Mesothelial cell of epicardium (in vitro differentiated cells): ENCODE data around the gene PRSS50. TPM values are rescaled to one million over a fixed set of nuclear protein-coding genes. Genes with fewer than 3 reads are reported as not detected.

Experiments used
- DNase-seq, 2 experiments: peaks; one replicate each; pipeline ENCODE4 v3.0.0; 2021; ENCODE audit warnings: low spot score in 2 of 2; ENCODE audit not compliant: unreplicated experiment in 2 of 2
- H3K27ac Mint-ChIP-seq: 2 replicates; pipeline ENCODE4 v1.8.0; 2021; ENCODE audit warnings: mixed read lengths
- H3K27me3 Mint-ChIP-seq: 2 replicates; pipeline ENCODE4 v1.8.0; 2021; ENCODE audit warnings: low read depth, mixed read lengths
- H3K36me3 Mint-ChIP-seq: 2 replicates; pipeline ENCODE4 v1.8.0; 2021; ENCODE audit warnings: mixed read lengths
- H3K4me1 Mint-ChIP-seq: 2 replicates; pipeline ENCODE4 v1.8.0; 2021; ENCODE audit warnings: mixed read lengths
- H3K4me3 Mint-ChIP-seq: 2 replicates; pipeline ENCODE4 v1.8.0; 2021; ENCODE audit warnings: mild to moderate bottlenecking, moderate library complexity, mixed read lengths
- H3K9me3 Mint-ChIP-seq: 2 replicates; pipeline ENCODE4 v1.8.0; 2021; ENCODE audit warnings: mixed read lengths
- total RNA-seq: library from RNA; stranded (reverse); gene quantifications from 3 replicates; pipeline ENCODE4 v1.2.1, GENCODE V29; 2021
- TF ChIP-seq, protein P1 (sequence below): fragments of 200-600 bp; sonication (generic); IDR thresholded peaks from one replicate; pipeline ENCODE4 v1.5.0; 2021; ENCODE audit warnings: antibody characterized with exemption; ENCODE audit not compliant: unreplicated experiment

Gene PRSS50
- total RNA-seq, 1 donor from 2014 or later = 4.5 TPM

DNA sequence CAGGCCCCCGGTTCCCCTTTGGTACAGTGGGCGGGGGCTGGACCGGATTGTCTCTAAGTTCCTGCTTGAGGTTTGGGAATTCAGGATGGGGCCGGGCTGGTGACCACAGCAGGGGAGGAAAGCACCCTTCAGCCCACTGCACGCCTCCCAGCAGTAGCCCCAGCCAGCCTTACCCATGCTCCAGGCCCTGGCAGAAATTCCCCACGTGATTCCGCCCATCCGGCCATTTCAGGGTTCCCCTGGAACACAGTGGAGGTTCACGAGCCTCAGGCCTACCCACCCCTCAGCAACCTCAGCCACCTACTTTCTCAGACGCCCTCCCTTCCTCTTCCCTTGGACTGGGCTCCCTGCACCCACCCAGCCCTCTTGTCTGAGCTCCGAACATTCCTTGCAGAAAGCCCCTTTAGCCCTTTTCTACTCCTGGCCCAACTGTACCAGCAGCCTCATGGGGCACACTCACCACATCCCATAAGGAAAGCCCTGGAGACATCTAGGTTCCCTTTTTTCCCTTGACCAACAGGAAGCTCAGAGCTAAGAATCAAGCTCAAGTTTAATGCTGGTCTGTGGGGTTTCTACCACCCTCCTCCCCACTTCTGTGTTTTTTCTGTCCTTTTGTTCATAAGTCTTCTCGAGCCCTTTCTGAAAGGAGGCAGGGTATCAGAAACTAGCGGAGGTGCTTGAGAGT, 35.7 kb downstream of the PRSS50 start:
- H3K27ac Mint-ChIP-seq = no peak overlapping the region
- no peaks in the 10 kb centered on the region for H3K9me3 Mint-ChIP-seq
- DNase-seq = no peak
- no peak overlapping the region for H3K4me3 Mint-ChIP-seq
- no peaks in the 10 kb centered on the region for H3K36me3 Mint-ChIP-seq
- no peaks in the 10 kb centered on the region for H3K4me1 Mint-ChIP-seq
- no peaks in the 10 kb centered on the region for H3K27me3 Mint-ChIP-seq
- TF ChIP-seq, protein P1, sequence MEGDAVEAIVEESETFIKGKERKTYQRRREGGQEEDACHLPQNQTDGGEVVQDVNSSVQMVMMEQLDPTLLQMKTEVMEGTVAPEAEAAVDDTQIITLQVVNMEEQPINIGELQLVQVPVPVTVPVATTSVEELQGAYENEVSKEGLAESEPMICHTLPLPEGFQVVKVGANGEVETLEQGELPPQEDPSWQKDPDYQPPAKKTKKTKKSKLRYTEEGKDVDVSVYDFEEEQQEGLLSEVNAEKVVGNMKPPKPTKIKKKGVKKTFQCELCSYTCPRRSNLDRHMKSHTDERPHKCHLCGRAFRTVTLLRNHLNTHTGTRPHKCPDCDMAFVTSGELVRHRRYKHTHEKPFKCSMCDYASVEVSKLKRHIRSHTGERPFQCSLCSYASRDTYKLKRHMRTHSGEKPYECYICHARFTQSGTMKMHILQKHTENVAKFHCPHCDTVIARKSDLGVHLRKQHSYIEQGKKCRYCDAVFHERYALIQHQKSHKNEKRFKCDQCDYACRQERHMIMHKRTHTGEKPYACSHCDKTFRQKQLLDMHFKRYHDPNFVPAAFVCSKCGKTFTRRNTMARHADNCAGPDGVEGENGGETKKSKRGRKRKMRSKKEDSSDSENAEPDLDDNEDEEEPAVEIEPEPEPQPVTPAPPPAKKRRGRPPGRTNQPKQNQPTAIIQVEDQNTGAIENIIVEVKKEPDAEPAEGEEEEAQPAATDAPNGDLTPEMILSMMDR = no peak

DNA sequence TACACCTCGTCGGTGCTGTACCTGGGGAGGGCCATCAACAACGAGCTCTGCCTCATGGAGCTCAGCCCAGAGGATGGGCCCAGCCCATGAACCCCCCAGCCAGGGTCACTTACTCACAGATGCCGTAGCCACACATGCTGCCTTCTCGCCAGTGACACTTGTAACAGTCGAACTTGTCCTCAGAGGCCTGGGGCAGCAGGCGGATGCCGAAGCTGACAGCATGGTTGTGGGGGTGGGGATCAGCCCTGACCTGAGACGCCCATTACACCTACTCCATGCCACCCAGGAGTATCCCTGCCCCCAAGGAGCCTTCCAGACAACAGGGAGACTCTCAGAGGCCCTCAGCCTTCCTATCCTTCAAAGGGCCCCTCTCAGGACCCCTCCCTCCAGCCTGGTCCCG, 36.3 kb downstream of the PRSS50 start:
- Mint-ChIP-seq H3K9me3 (no peaks in the 10 kb centered on the region), H3K4me3 (no peak overlapping the region), H3K27ac (no peak overlapping the region), H3K36me3 (no peaks in the 10 kb centered on the region), H3K4me1 (no peaks in the 10 kb centered on the region), H3K27me3 (no peaks in the 10 kb centered on the region)
- TF ChIP-seq, protein P1 = no peak
- no peak for DNase-seq

DNA sequence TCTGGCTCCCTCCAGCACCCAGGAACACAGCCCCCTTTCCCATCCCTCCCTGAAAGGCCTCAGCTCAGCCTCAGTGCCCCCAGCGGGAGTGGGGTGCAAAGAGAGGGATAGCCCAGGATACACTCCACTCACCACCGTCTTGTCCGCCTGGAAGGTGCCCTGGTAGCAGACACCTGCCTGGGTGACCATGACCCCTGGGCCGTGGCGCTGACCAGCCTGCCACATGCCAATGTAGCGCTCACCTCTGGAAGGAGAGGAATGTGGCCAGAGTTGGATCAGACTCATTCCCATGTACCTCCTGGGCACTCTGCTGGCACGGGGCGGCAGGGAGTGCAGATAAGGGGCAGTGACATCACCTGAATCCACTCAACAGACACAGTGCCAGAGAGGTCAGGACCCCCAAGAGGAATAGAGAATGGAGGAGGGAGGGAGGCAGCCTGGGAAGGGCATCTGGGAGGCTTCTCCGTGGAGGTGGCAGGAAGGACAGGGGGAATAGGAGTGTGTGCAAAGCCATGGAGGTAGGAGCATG, 37.3 kb downstream of the PRSS50 start:
- H3K27me3 Mint-ChIP-seq = no peaks in the 10 kb centered on the region
- no peak overlapping the region for H3K4me3 Mint-ChIP-seq
- no peaks in the 10 kb centered on the region for H3K9me3 Mint-ChIP-seq
- TF ChIP-seq, protein P1 = no peak
- no peak for DNase-seq
- no peaks in the 10 kb centered on the region for H3K4me1 Mint-ChIP-seq
- H3K27ac Mint-ChIP-seq = no peak overlapping the region
- H3K36me3 Mint-ChIP-seq = no peaks in the 10 kb centered on the region

DNA sequence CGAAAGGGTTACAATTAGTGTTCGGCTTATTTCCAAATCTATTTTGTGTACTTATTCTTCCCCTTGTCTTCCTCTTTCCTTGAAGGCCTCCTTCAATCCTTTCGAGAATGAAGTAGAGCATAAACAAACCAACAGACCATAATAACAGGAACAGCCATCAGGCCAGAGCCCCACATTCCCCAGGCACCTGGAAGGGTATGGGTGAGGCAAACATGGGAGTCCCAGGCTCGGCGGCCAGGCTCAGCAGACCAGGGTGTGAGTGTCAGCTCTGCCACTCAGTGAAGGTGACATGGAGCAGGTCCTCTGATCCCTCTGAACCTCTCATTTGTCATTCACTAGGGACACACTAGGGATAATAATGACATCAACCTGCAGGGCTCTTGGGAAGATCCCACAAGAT, 38.0 kb downstream of the PRSS50 start:
- TF ChIP-seq, protein P1 = no peak
- DNase-seq = no peak
- Mint-ChIP-seq H3K9me3 (no peaks in the 10 kb centered on the region), H3K4me1 (no peaks in the 10 kb centered on the region), H3K36me3 (no peaks in the 10 kb centered on the region), H3K27me3 (no peaks in the 10 kb centered on the region), H3K27ac (no peak overlapping the region), H3K4me3 (no peak overlapping the region)

DNA sequence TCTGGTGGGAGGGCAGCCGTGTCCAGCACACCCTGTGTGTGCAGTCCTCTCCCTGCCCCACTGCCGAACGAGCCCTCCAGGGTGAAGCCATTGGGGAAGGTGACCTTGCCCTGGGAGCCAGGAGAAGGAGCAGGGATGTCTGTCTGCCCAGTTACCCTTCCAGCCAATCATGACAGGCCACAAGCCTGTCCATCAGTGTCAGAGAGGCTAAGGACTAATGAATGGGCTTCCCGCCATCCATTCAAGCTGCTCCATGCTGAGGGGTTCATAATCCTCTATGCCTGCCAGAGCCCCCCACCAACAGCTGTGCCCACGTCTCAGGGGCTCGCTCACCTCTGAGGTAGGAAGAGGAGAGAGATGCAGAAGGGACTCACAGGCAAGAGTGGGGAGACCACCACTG, 39.4 kb downstream of the PRSS50 start:
- Mint-ChIP-seq H3K4me1 (no peaks in the 10 kb centered on the region), H3K27ac (no peak overlapping the region), H3K36me3 (no peaks in the 10 kb centered on the region)

More for the DNA sequence above, 39.4 kb downstream of the PRSS50 start:
- H3K4me3 Mint-ChIP-seq = no peak overlapping the region
- no peak for DNase-seq
- H3K9me3 Mint-ChIP-seq = no peaks in the 10 kb centered on the region
- H3K27me3 Mint-ChIP-seq = no peaks in the 10 kb centered on the region
- TF ChIP-seq, protein P1 = no peak
